Adrenal gland (tissue), 5 donors: ENCODE data around the gene BMAL1.

Experiments
- CTCF ChIP-seq, 6 experiments: fragments of 450-650 bp in 4 of 6; fragments of 200-600 bp in 2 of 6; sonication (generic) in 1 of 6; IDR thresholded peaks; 1 replicate in 5 of 6; 2 replicates in 1 of 6; pipeline versions ENCODE4 v1.5.1 to v1.8.0; 2016 to 2021; ENCODE audit warnings: antibody characterized with exemption in 6 of 6, mild to moderate bottlenecking in 2 of 6, moderate library complexity in 1 of 6
- POLR2A ChIP-seq, 2 donors: fragments of 450-650 bp; IDR thresholded peaks; one replicate each; pipeline ENCODE4 v1.6.1; 2017; ENCODE audit warnings: antibody characterized with exemption in 2 of 2, mild to moderate bottlenecking in 2 of 2, moderate library complexity in 1 of 2
- donor health status: DM: no; HTN: no; CAD: no.

- no peak for TF ChIP-seq CTCF (IDR thresholded peaks at IDR 0.05)
- no peak for TF ChIP-seq POLR2A (IDR thresholded peaks at IDR 0.05)
Observed at GRCh38 chr11:13339195-13340153, 61.9 kb downstream of the BMAL1 start.
